ENCODE data around the gene BCL2. TPM values are rescaled to one million over a fixed set of nuclear protein-coding genes. Genes with fewer than 3 reads are reported as not detected.

BCL2 gene
- total and polyA plus RNA-seq, 5 donors, result 2.7 to 7.7 (median 4.0) TPM

DNA sequence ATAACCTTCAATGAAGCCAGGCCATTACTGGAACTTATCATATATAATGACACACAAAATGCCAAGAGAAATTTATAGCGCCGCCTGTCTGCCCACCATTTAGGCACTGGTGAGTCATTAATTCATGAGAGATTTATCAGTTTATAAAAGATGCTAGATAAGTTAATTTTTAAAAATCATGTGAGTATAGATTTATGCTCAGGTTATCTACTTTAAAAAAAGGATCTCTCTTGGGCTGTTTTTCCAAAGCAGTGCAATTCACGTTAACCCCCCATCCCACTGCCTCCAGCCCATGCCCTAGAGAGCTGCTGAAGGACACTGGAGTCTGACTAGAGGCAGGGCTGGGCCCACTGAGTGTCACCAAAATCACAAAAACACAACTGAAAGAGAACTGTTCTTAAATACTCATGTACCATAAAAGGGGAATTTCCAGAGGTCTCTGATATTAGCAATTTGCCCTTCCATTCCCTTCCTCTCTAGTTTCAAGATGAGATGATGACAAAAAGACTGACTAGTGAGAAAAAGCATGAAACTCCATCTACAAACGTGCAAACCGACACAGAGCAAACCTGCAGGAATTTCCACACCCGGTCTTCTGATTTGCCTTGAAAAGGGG, 160.8 kb downstream of the BCL2 start:
- DNase-seq (no peak), ATAC-seq (no peak)
- H3K27me3 ChIP-seq (ENCODE audit: control insufficient read depth, insufficient read depth), result no peaks in the 10 kb centered on the region
- intact Hi-C loops (cut with DNase I), result loop anchor here in 3 of 4 donors (5.0 to 10.0 kb wide), 2 partner anchors 134 to 141 kb away; no protein-coding TSS in a partner anchor
- no peak overlapping the region for H3K27ac ChIP-seq (ENCODE audit: low read length)
- peaks cover 11% of the 10 kb centered on the region for H3K4me1 ChIP-seq (ENCODE audit: control insufficient read depth, insufficient read depth, low read length)
- WGBS, result 88% methylated on average over 6 of the region's 6 CpGs
- no peaks in the 10 kb centered on the region for H3K9me3 ChIP-seq (ENCODE audit: control insufficient read depth, low read length)
- no peak overlapping the region for H3K4me3 ChIP-seq (ENCODE audit: low read length)

DNA sequence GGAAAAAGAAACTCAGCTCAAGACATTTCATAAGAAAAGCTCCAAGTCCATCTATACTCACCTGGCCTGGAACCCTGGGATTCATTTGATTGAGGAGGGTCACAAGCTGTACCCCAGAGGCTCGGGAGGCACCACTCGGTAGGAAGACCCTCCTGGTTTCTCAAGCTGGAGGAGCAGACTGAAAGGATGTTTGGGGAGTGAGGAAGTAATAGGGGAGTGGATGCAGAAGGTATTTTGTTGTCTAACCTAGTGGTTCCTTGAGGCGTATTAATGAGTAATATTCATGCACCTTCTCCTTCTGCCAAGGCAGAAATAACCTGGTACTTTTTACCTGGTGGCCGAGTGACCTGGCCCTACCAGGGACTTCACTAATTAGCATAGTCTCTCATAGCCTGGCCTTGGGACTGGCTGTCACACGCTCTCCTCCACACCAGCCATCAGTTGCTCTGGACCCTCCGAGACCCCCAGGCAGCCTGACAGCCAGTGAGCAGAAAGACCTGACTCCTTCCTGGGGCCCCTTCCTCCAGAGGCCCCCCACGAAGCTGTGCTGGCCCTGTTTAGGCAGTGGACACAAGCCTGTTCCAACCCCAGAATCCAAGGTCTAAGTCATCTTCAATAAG, 161.4 kb downstream of the BCL2 start:
- Histone ChIP-seq H3K4me3 (ENCODE audit: low read length) (no peak overlapping the region), H3K27ac (ENCODE audit: low read length) (no peak overlapping the region), H3K9me3 (ENCODE audit: control insufficient read depth, low read length) (no peaks in the 10 kb centered on the region), H3K27me3 (ENCODE audit: control insufficient read depth, insufficient read depth) (no peaks in the 10 kb centered on the region), H3K4me1 (ENCODE audit: control insufficient read depth, insufficient read depth, low read length) (peaks cover 11% of the 10 kb centered on the region)
- intact Hi-C loops (cut with DNase I), result loop anchor here in 3 of 4 donors (5.0 to 10.0 kb wide), 2 partner anchors 133 to 141 kb away; no protein-coding TSS in a partner anchor
- DNase-seq, result no peak
- no peak for ATAC-seq
- 81% methylated on average over 7 of the region's 7 CpGs for WGBS

GRCh38 chr18:63157293-63158011, 162.1 kb downstream of the BCL2 start:
- Histone ChIP-seq H3K9me3 (ENCODE audit: control insufficient read depth, low read length) (no peaks in the 10 kb centered on the region), H3K4me1 (ENCODE audit: control insufficient read depth, insufficient read depth, low read length) (peaks cover 9% of the 10 kb centered on the region), H3K27me3 (ENCODE audit: control insufficient read depth, insufficient read depth) (no peaks in the 10 kb centered on the region), H3K4me3 (ENCODE audit: low read length) (no peak overlapping the region), H3K27ac (ENCODE audit: low read length) (no peak overlapping the region)
- DNase-seq (no peak), ATAC-seq (no peak)
- intact Hi-C loops (cut with DNase I), result loop anchor here in 3 of 4 donors (5.0 to 10.0 kb wide), 2 partner anchors 133 to 140 kb away; no protein-coding TSS in a partner anchor
- 94% methylated on average over 15 of the region's 15 CpGs for WGBS

GRCh38 chr18:63155910-63156773, 163.4 kb downstream of the BCL2 start:
- H3K4me3 ChIP-seq (ENCODE audit: low read length), result no peak overlapping the region
- H3K27ac ChIP-seq (ENCODE audit: low read length), result no peak overlapping the region
- ATAC-seq, result no peak

GRCh38 chr18:63155169-63155852, 164.3 kb downstream of the BCL2 start:
- Histone ChIP-seq H3K27ac (ENCODE audit: low read length) (no peak overlapping the region), H3K9me3 (ENCODE audit: control insufficient read depth, low read length) (no peaks in the 10 kb centered on the region), H3K4me1 (ENCODE audit: control insufficient read depth, insufficient read depth, low read length) (no peaks in the 10 kb centered on the region), H3K4me3 (ENCODE audit: low read length) (peak overlapping the region; percentile 0), H3K27me3 (ENCODE audit: control insufficient read depth, insufficient read depth) (no peaks in the 10 kb centered on the region)
- DNase-seq (peak; percentile 54 to 81 (median 78)), ATAC-seq (peak; percentile 75 to 83)
- intact Hi-C loops (cut with DNase I), result loop anchor here in 3 of 4 donors (5.0 to 10.0 kb wide), 2 partner anchors 131 to 138 kb away; no protein-coding TSS in a partner anchor
- 39% methylated on average over 23 of the region's 23 CpGs for WGBS

More at GRCh38 chr18:63155910-63156773, 163.4 kb downstream of the BCL2 start:
- H3K4me1 ChIP-seq (ENCODE audit: control insufficient read depth, insufficient read depth, low read length), result peaks cover 2% of the 10 kb centered on the region
- H3K9me3 ChIP-seq (ENCODE audit: control insufficient read depth, low read length), result no peaks in the 10 kb centered on the region
- WGBS, result 75% methylated on average over 14 of the region's 14 CpGs
- no peaks in the 10 kb centered on the region for H3K27me3 ChIP-seq (ENCODE audit: control insufficient read depth, insufficient read depth)
- no peak for DNase-seq
- intact Hi-C loops (cut with DNase I), result loop anchor here in 3 of 4 donors (5.0 to 10.0 kb wide), 2 partner anchors 131 to 139 kb away; no protein-coding TSS in a partner anchor

DNA sequence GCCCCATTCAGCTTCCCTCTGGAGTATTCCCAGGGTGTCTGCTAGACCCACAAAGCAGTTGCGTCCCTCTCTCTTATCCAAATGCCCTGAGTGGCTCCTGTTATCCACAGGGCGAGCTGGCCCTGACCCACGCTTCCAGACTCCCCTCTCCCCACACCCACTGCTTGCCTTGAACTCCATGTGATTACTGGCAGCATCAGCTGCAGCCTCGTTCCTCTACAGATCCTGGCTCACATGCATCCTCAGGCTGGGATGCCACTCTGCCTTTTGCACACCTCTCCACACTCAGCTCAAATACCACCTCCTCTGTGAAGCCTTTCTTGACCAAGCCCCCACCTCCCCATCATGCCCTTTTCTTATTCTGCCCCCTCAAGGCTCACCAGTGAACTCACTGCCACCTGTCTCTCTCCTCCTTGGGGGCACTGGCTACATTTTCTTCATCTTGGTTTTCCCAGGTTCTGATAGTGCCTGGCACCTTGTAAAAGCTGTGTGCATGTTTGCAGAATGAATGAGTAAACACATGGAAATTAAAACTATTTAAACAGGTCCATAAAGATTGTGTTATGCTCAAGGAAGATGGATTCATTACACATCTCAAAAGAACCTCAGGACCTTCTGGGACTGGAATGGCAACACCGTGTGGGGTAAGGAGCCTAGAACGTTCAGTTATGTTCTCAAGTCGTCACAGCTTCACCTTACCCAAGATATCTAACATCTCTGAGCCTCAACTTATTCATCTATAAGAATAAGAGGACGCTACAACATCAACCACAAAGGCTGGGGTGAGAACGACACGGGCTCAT, 165.0 kb downstream of the BCL2 start:
- 88% methylated on average over 10 of the region's 10 CpGs for WGBS
- Histone ChIP-seq H3K4me3 (ENCODE audit: low read length) (no peak overlapping the region), H3K27me3 (ENCODE audit: control insufficient read depth, insufficient read depth) (no peaks in the 10 kb centered on the region), H3K4me1 (ENCODE audit: control insufficient read depth, insufficient read depth, low read length) (no peaks in the 10 kb centered on the region), H3K27ac (ENCODE audit: low read length) (no peak overlapping the region), H3K9me3 (ENCODE audit: control insufficient read depth, low read length) (no peaks in the 10 kb centered on the region)
- DNase-seq (no peak), ATAC-seq (no peak)
- intact Hi-C loops (cut with DNase I), result loop anchor here in 3 of 4 donors (5.0 to 10.0 kb wide), 2 partner anchors 130 to 137 kb away; no protein-coding TSS in a partner anchor

GRCh38 chr18:63152791-63153190, 166.8 kb downstream of the BCL2 start:
- H3K4me1 ChIP-seq (ENCODE audit: control insufficient read depth, insufficient read depth, low read length), result peaks cover 6% of the 10 kb centered on the region
- no peak for ATAC-seq
- H3K27me3 ChIP-seq (ENCODE audit: control insufficient read depth, insufficient read depth), result no peaks in the 10 kb centered on the region
- no peak overlapping the region for H3K4me3 ChIP-seq (ENCODE audit: low read length)
- DNase-seq, result no peak
- H3K27ac ChIP-seq (ENCODE audit: low read length), result no peak overlapping the region
- no peaks in the 10 kb centered on the region for H3K9me3 ChIP-seq (ENCODE audit: control insufficient read depth, low read length)
- WGBS, result 93% methylated on average over 7 of the region's 7 CpGs
- intact Hi-C loops (cut with DNase I), result loop anchor here in 2 of 4 donors (10.0 kb wide), 1 partner anchor 128 kb away; no protein-coding TSS in a partner anchor

- no peak for ATAC-seq
- DNase-seq, result no peak
- Histone ChIP-seq H3K27ac (ENCODE audit: low read length) (no peak overlapping the region), H3K4me1 (ENCODE audit: control insufficient read depth, insufficient read depth, low read length) (peaks cover 6% of the 10 kb centered on the region), H3K4me3 (ENCODE audit: low read length) (no peak overlapping the region), H3K27me3 (ENCODE audit: control insufficient read depth, insufficient read depth) (no peaks in the 10 kb centered on the region), H3K9me3 (ENCODE audit: control insufficient read depth, low read length) (no peaks in the 10 kb centered on the region)
- intact Hi-C loops (cut with DNase I), result loop anchor here in 2 of 4 donors (10.0 kb wide), 1 partner anchor 127 kb away; no protein-coding TSS in a partner anchor
- 86% methylated on average over 3 of the region's 3 CpGs for WGBS
These were observed 167.5 kb downstream of the BCL2 start for GRCh38 chr18:63152096-63152495.

GRCh38 chr18:63151539-63151938, 168.0 kb downstream of the BCL2 start:
- WGBS, result 94% methylated on average over 5 of the region's 5 CpGs
- H3K27me3 ChIP-seq (ENCODE audit: control insufficient read depth, insufficient read depth), result no peaks in the 10 kb centered on the region
- no peak for ATAC-seq
- intact Hi-C loops (cut with DNase I), result loop anchor here in 2 of 4 donors (10.0 kb wide), 1 partner anchor 127 kb away; no protein-coding TSS in a partner anchor
- no peaks in the 10 kb centered on the region for H3K9me3 ChIP-seq (ENCODE audit: control insufficient read depth, low read length)
- DNase-seq, result no peak
- no peak overlapping the region for H3K27ac ChIP-seq (ENCODE audit: low read length)
- no peak overlapping the region for H3K4me3 ChIP-seq (ENCODE audit: low read length)
- H3K4me1 ChIP-seq (ENCODE audit: control insufficient read depth, insufficient read depth, low read length), result peaks cover 6% of the 10 kb centered on the region

All from right cardiac atrium (tissue), 5 donors.